Cerebellar nuclear complex (tissue), 1 donor: ENCODE measurements around the gene MAPT.
"Not testable (repeated sequence)": the region's sequence is repeated elsewhere in the genome, so short reads cannot be mapped to it uniquely, and the experiment has no call there.

ENCODE experiments used
- DNase-seq, 2 experiments: peaks; one replicate each; lab custom pipeline; 2025; lab: John Stamatoyannopoulos, UW

Gene MAPT

GRCh38 chr17:46009681-46010596, 115.6 kb downstream of the MAPT start:
- DNase-seq = no peak

DNA sequence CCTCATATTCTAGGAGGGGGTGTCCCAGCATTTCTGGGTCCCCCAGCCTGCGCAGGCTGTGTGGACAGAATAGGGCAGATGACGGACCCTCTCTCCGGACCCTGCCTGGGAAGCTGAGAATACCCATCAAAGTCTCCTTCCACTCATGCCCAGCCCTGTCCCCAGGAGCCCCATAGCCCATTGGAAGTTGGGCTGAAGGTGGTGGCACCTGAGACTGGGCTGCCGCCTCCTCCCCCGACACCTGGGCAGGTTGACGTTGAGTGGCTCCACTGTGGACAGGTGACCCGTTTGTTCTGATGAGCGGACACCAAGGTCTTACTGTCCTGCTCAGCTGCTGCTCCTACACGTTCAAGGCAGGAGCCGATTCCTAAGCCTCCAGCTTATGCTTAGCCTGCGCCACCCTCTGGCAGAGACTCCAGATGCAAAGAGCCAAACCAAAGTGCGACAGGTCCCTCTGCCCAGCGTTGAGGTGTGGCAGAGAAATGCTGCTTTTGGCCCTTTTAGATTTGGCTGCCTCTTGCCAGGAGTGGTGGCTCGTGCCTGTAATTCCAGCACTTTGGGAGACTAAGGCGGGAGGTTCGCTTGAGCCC, 116.3 kb downstream of the MAPT start:
- DNase-seq = no peak

GRCh38 chr17:46011711-46012505, 117.6 kb downstream of the MAPT start:
- no peak for DNase-seq

GRCh38 chr17:46012506-46013079, 118.2 kb downstream of the MAPT start:
- no peak for DNase-seq

- DNase-seq = no peak
Measured at GRCh38 chr17:46013127-46013501, 118.8 kb downstream of the MAPT start.

DNA sequence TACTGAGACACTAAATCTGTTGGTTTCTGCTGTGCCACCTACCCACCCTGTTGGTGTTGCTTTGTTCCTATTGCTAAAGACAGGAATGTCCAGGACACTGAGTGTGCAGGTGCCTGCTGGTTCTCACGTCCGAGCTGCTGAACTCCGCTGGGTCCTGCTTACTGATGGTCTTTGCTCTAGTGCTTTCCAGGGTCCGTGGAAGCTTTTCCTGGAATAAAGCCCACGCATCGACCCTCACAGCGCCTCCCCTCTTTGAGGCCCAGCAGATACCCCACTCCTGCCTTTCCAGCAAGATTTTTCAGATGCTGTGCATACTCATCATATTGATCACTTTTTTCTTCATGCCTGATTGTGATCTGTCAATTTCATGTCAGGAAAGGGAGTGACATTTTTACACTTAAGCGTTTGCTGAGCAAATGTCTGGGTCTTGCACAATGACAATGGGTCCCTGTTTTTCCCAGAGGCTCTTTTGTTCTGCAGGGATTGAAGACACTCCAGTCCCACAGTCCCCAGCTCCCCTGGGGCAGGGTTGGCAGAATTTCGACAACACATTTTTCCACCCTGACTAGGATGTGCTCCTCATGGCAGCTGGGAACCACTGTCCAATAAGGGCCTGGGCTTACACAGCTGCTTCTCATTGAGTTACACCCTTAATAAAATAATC, 119.3 kb downstream of the MAPT start:
- DNase-seq = no peak

DNA sequence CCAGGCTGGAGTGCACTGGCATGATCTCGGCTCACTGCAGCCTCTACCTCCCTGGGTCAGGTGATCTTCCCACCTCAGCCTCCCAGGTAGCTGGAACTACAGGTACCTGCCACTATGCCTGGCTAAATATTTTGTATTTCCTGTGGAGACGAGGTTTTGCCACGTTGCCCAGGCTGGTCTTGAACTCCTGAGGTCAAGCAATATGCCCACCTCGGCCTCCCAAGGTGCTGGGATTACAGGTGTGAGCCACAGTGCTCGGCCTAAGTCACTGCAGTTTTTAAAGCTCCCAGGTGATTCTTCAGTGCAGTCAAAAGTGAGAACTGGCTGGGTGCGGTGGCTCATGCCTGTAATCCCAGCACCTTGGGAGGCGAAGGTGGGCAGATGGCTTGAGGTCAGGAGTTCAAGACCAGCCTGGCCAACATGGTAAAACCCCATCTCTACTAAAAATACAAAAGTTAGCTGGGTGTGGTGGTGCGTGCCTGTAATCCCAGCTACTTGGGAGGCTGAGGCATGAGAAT, 125.1 kb downstream of the MAPT start:
- DNase-seq = not testable (repeated sequence)

DNA sequence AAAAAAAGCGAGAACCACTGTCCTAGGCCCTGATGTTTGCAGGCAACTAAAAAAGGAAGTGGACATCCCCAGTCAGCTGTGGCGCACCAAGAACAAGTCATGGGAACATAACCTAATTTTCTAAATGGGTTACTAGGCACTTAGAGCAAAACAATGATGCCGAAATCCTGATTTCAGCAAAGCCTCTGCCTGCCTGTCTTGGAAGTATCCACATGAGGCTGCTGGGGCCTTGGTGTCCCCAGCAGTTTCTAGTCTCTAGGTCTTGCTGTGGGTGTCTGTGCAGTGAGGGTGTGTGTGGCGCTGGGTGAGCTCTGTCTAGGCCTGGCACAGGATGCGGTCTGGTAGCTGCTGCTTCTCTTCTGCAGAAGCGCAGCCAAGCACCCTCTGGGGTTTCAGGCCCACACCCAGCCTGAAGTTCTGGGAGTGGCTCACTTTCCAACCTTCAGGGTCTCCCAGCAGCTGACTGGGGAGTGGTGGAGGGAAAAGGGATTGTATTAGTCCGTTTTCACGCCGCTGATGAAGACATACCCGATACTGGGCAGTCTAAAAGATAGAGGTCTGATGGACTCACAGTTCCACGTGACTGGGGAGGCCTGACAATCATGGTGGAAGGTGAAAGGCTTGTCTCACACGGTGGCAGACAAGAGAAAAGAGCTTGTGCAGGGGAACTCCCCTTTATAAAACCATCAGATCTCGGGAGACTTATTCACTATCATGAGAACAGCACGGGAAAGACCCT, 125.8 kb downstream of the MAPT start:
- no peak for DNase-seq

- no peak for DNase-seq
Measured at GRCh38 chr17:46020998-46021397, 126.6 kb downstream of the MAPT start.

DNA sequence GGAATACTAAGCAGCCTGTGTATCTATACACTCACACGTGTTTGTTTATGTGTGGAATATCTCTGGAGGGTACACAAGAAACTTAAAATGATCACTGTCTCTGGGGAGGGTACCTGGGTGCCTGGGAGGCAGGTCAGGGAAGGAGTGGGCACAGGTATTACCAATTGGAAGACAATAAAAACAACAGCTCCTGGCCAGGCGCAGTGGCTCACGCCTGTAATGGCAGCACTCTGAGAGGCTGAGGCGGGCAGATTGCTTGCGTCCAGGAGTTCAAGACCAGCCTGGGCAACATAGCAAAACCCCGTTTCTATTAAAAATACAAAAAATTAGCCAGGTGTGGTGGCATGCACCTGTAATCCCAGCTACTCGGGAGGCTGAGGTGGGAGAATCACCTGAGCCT, 129.0 kb downstream of the MAPT start:
- not testable (repeated sequence) for DNase-seq

- DNase-seq = peak in 1 of 2 experiments; percentile 10
Measured at GRCh38 chr17:46023783-46024388, 129.5 kb downstream of the MAPT start.

- DNase-seq = no peak
Measured at GRCh38 chr17:46024590-46024989, 130.2 kb downstream of the MAPT start.

- DNase-seq = no peak
Measured at GRCh38 chr17:46025060-46025459, 130.7 kb downstream of the MAPT start.

GRCh38 chr17:46025510-46026165, 131.3 kb downstream of the MAPT start:
- no peak for DNase-seq

GRCh38 chr17:46026166-46027047, 132.1 kb downstream of the MAPT start:
- DNase-seq = no peak

DNA sequence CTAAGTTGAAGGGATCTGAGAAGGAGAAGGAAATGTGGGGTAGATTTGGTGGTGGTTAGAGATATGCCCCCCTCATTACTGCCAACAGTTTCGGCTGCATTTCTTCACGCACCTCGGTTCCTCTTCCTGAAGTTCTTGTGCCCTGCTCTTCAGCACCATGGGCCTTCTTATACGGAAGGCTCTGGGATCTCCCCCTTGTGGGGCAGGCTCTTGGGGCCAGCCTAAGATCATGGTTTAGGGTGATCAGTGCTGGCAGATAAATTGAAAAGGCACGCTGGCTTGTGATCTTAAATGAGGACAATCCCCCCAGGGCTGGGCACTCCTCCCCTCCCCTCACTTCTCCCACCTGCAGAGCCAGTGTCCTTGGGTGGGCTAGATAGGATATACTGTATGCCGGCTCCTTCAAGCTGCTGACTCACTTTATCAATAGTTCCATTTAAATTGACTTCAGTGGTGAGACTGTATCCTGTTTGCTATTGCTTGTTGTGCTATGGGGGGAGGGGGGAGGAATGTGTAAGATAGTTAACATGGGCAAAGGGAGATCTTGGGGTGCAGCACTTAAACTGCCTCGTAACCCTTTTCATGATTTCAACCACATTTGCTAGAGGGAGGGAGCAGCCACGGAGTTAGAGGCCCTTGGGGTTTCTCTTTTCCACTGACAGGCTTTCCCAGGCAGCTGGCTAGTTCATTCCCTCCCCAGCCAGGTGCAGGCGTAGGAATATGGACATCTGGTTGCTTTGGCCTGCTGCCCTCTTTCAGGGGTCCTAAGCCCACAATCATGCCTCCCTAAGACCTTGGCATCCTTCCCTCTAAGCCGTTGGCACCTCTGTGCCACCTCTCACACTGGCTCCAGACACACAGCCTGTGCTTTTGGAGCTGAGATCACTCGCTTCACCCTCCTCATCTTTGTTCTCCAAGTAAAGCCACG, 133.0 kb downstream of the MAPT start:
- no peak for DNase-seq

DNA sequence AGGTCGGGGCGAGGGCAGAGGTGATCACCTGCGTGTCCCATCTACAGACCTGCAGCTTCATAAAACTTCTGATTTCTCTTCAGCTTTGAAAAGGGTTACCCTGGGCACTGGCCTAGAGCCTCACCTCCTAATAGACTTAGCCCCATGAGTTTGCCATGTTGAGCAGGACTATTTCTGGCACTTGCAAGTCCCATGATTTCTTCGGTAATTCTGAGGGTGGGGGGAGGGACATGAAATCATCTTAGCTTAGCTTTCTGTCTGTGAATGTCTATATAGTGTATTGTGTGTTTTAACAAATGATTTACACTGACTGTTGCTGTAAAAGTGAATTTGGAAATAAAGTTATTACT, 133.6 kb downstream of the MAPT start:
- no peak for DNase-seq

DNA sequence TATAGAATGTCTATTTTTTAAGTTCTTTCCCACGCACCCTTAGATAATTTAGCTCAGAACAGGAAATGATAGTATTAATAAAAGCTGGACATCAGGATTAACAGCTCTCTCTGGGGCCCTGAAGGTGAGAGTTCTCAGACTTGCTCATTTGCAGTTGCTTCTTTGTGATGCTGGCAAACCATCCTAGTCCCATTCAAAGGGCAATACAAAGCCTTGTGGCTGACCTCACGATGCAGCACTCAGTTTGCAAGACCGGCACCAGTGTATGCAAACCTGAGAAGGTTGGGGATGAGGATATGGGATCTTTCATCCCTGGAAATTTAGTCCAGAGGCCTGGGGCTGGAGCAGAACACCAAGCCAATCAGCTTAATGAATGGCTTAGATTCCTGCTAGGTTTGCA, 134.0 kb downstream of the MAPT start:
- DNase-seq = no peak
